GM19035 (cell line): ENCODE measurements around the gene FYN.

ENCODE experiments used
- ATAC-seq: cut with Tn5 transposase; IDR thresholded peaks from one replicate; pipeline ENCODE4 v1.9.1; 2021; ENCODE audit not compliant: unreplicated experiment

The FYN gene

GRCh38 chr6:111809766-111810165, 63.5 kb downstream of the FYN start:
- no peak for ATAC-seq

GRCh38 chr6:111809264-111809663, 64.0 kb downstream of the FYN start:
- ATAC-seq, result no peak

GRCh38 chr6:111808493-111808892, 64.8 kb downstream of the FYN start:
- no peak for ATAC-seq

- no peak for ATAC-seq
Measured at GRCh38 chr6:111806561-111807497, 66.4 kb downstream of the FYN start.

- ATAC-seq, result peak; percentile 8
Measured at GRCh38 chr6:111806165-111806547, 67.1 kb downstream of the FYN start.

GRCh38 chr6:111805511-111806164, 67.6 kb downstream of the FYN start:
- peak; percentile 51 for ATAC-seq

GRCh38 chr6:111804627-111805235, 68.5 kb downstream of the FYN start:
- ATAC-seq, result peak; percentile 64

- no peak for ATAC-seq
Measured at GRCh38 chr6:111803804-111804203, 69.4 kb downstream of the FYN start.

- no peak for ATAC-seq
Measured at GRCh38 chr6:111803371-111803770, 69.9 kb downstream of the FYN start.

GRCh38 chr6:111802720-111803330, 70.4 kb downstream of the FYN start:
- no peak for ATAC-seq

GRCh38 chr6:111802015-111802414, 71.2 kb downstream of the FYN start:
- ATAC-seq, result no peak

- ATAC-seq, result no peak
Measured at GRCh38 chr6:111800821-111801220, 72.4 kb downstream of the FYN start.

- no peak for ATAC-seq
Measured at GRCh38 chr6:111800259-111800765, 72.9 kb downstream of the FYN start.

- no peak for ATAC-seq
Measured at GRCh38 chr6:111799576-111800258, 73.5 kb downstream of the FYN start.

GRCh38 chr6:111798281-111798725, 74.9 kb downstream of the FYN start:
- no peak for ATAC-seq

GRCh38 chr6:111796310-111796918, 76.8 kb downstream of the FYN start:
- ATAC-seq, result no peak

GRCh38 chr6:111795558-111795957, 77.7 kb downstream of the FYN start:
- no peak for ATAC-seq

- no peak for ATAC-seq
Measured at GRCh38 chr6:111794727-111795452, 78.4 kb downstream of the FYN start.

GRCh38 chr6:111794300-111794699, 79.0 kb downstream of the FYN start:
- ATAC-seq, result no peak
